GM12878 (cell line): ENCODE data around the gene YKT6. TPM values are rescaled to one million over a fixed set of nuclear protein-coding genes. Genes with fewer than 3 reads are reported as not detected.

Experiments used
- ATF2 ChIP-seq: IDR thresholded peaks from 2 replicates; pipeline ENCODE4 v1.6.1; 2012; ENCODE audit warnings: low read length, inconsistent platforms
- BHLHE40 ChIP-seq, 2 experiments: fragments of 450-650 bp in 1 of 2; IDR thresholded peaks; 2 replicates each; pipeline ENCODE4 v1.6.1; 2011 to 2017; ENCODE audit warnings: low read depth in 2 of 2, borderline replicate concordance in 1 of 2, improper control_type of control experiment in 1 of 2, low read length in 1 of 2, mild to moderate bottlenecking in 1 of 2
- BRCA1 ChIP-seq: IDR thresholded peaks from 2 replicates; pipeline ENCODE4 v1.6.1; 2011; ENCODE audit warnings: low read depth, low read length, improper control_type of control experiment
- CHD4 ChIP-seq: fragments of 200-600 bp; sonication (generic); IDR thresholded peaks from 2 replicates; pipeline ENCODE4 v1.6.1; 2016; ENCODE audit warnings: mild to moderate bottlenecking
- CREM ChIP-seq: IDR thresholded peaks from 2 replicates; pipeline ENCODE4 v1.6.1; 2014; ENCODE audit warnings: antibody characterized with exemption, low read depth
- EED ChIP-seq: sonication (generic); IDR thresholded peaks from 2 replicates; pipeline ENCODE4 v1.6.1; 2016; ENCODE audit warnings: antibody characterized with exemption, low read depth
- EGR1 ChIP-seq, 2 experiments: IDR thresholded peaks; 1 replicate in 1 of 2; 2 replicates in 1 of 2; pipeline ENCODE4 v1.6.1; 2011 to 2012; ENCODE audit warnings: low read depth in 2 of 2, low read length in 2 of 2, borderline replicate concordance in 1 of 2, mild to moderate bottlenecking in 1 of 2, moderate library complexity in 1 of 2
- ETV6 ChIP-seq, 2 experiments: fragments of 450-650 bp in 1 of 2; IDR thresholded peaks in 1 of 2; conservative IDR thresholded peaks in 1 of 2; 2 replicates each; pipeline ENCODE4 v1.6.1; 2014; ENCODE audit warnings: antibody characterized with exemption in 1 of 2, borderline replicate concordance in 1 of 2, low read depth in 1 of 2, mild to moderate bottlenecking in 1 of 2, moderate library complexity in 1 of 2
- FOXM1 ChIP-seq: IDR thresholded peaks from 2 replicates; pipeline ENCODE4 v1.6.1; 2012; ENCODE audit warnings: low read depth, mild to moderate bottlenecking, inconsistent platforms, low read length, moderate library complexity
- GATAD2B ChIP-seq: fragments of 450-650 bp; conservative IDR thresholded peaks from 2 replicates; pipeline ENCODE4 v1.6.1; 2017; ENCODE audit warnings: low read depth, mild to moderate bottlenecking, moderate library complexity
- HDGF ChIP-seq: fragments of 450-650 bp; IDR thresholded peaks from 2 replicates; pipeline ENCODE4 v1.6.1; 2016; ENCODE audit warnings: antibody characterized with exemption
- LARP7 ChIP-seq: fragments of 450-650 bp; IDR thresholded peaks from 2 replicates; pipeline ENCODE4 v1.6.1; 2017; ENCODE audit warnings: mild to moderate bottlenecking
- MEF2A ChIP-seq: IDR thresholded peaks from 2 replicates; pipeline ENCODE4 v1.6.1; 2011; ENCODE audit warnings: low read depth, mild to moderate bottlenecking, low read length, moderate library complexity; ENCODE audit not compliant: insufficient read depth
- NR2F1 ChIP-seq: fragments of 450-650 bp; conservative IDR thresholded peaks from 2 replicates; pipeline ENCODE4 v1.6.1; 2017; ENCODE audit warnings: mild to moderate bottlenecking
- POLR2A ChIP-seq: IDR thresholded peaks from 2 replicates; pipeline ENCODE4 v1.6.1; 2011; ENCODE audit warnings: low read depth, mild to moderate bottlenecking, low read length
- RBBP5 ChIP-seq: fragments of 200-600 bp; sonication (generic); conservative IDR thresholded peaks from 2 replicates; pipeline ENCODE4 v1.6.1; 2016
- SIN3A ChIP-seq: IDR thresholded peaks from 2 replicates; pipeline ENCODE4 v1.6.1; 2012; ENCODE audit warnings: low read depth, low read length, improper control_type of control experiment
- SREBF1 ChIP-seq: IDR thresholded peaks from 2 replicates; pipeline ENCODE4 v1.6.1; 2012; ENCODE audit warnings: mild to moderate bottlenecking, low read length
- TAF1 ChIP-seq: IDR thresholded peaks from 2 replicates; pipeline ENCODE4 v1.6.1; 2011; ENCODE audit warnings: mild to moderate bottlenecking, low read depth, low read length, borderline replicate concordance
- TBL1XR1 ChIP-seq: IDR thresholded peaks from 2 replicates; pipeline ENCODE4 v1.6.1; 2012; ENCODE audit warnings: low read depth, low read length, improper control_type of control experiment
- YY1 ChIP-seq: IDR thresholded peaks from 2 replicates; pipeline ENCODE4 v1.6.1; 2011; ENCODE audit warnings: low read depth, mild to moderate bottlenecking, low read length
- ZNF217 ChIP-seq: fragments of 450-650 bp; IDR thresholded peaks from 2 replicates; pipeline ENCODE4 v1.6.1; 2017; ENCODE audit warnings: antibody characterized with exemption, mild to moderate bottlenecking
- ZNF24 ChIP-seq: fragments of 450-650 bp; IDR thresholded peaks from 2 replicates; pipeline ENCODE4 v1.6.1; 2017; ENCODE audit warnings: antibody characterized with exemption, mild to moderate bottlenecking
- ZNF592 ChIP-seq: fragments of 450-650 bp; IDR thresholded peaks from 2 replicates; pipeline ENCODE4 v1.6.1; 2017; ENCODE audit warnings: mild to moderate bottlenecking, moderate library complexity
- ZZZ3 ChIP-seq: IDR thresholded peaks from 2 replicates; pipeline ENCODE4 v1.6.1; 2011; ENCODE audit warnings: low read depth; ENCODE audit not compliant: control insufficient read depth, insufficient read length
- polyA plus RNA-seq, 11 experiments: library from polyadenylated mRNA; depleted of rRNA in 4 of 11; unstranded in 6 of 11; stranded (reverse) in 5 of 11; fragments of >200 nt; fragmentation: Nextera tagmentation in 4 of 11; fragmentation: Illumina TruSeq in 1 of 11; extraction: Ambion mirVana in 4 of 11; extraction: Trizol in 1 of 11; gene quantifications; 1 replicate in 1 of 11; 2 replicates in 10 of 11; pipeline versions ENCODE4 v1.2.1 to v1.2.3, GENCODE V29; 2011 to 2016; ENCODE audit warnings: inconsistent platforms in 2 of 11, missing spikeins in 2 of 11, low read depth in 1 of 11
- total RNA-seq, 4 experiments: library from RNA; depleted of rRNA in 3 of 4; stranded (reverse); fragments of >200 nt in 3 of 4; fragmentation: Illumina TruSeq in 1 of 4; extraction: Trizol in 1 of 4; gene quantifications; 2 replicates each; pipeline versions ENCODE4 v1.2.1 to v1.2.3, GENCODE V29; 2013 to 2021
- TF ChIP-seq, protein P1 (sequence below): IDR thresholded peaks from 2 replicates; pipeline ENCODE4 v1.6.1; 2012; ENCODE audit warnings: low read depth, low read length, improper control_type of control experiment

The YKT6 gene
- total and polyA plus RNA-seq, 10 of the 15 experiments (the other 5 are each of a cell fraction or from before 2014, with no cell fraction given), result 1.7 to 95.2 (median 70.5) TPM

DNA sequence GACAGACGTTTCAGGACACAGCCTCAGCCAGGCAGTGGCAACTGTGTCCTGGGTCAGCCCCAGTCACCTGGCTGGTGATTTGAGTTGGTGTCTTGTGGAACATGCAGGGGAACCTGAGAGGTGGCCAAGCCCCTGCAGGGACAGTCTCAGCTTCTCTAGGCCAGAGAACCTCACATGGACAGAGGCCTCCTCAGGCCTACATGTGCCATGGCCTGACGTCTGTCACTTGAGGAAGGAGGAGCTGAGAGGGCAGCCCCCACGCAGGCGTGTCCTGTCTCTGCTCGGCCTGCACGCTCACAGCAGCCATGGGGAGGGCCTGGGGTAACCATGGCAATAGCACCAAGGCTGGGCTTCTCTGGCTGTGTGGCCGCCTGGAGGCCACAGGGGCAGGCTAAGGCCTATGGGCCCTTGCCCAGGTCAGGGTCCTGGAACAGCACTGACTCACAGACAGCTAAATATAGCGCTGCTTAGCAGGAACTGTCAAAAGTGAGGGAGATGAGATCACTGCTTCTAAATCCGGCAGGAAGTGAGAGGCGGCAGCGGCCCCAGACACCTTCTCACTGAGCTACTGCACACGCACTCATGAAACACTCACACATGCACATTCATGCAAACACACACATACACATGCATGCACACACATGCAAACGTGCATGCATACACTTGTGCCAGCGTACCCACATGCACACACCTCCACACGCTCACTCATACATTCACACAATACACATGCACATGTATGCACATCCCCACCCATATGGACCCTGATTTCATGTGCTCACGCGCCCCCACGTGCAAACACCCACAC is 57.0 kb downstream of the YKT6 start (continued):
- no peak; the same call in 1 of the 2 replicates for TF ChIP-seq ZNF592
- TF ChIP-seq EED, result peak; percentile 85
- TF ChIP-seq TBL1XR1, result no peak
- no peak for TF ChIP-seq BRCA1
- TF ChIP-seq EGR1 (IDR thresholded peaks at IDR 0.05; ENCODE audit: borderline replicate concordance in 1 of 2, low read depth in 2 of 2, low read length in 2 of 2), result peak in 1 of 2 experiments; percentile 43; a peak in 2 of 3 replicates
- TF ChIP-seq TAF1, result no peak
- TF ChIP-seq ETV6 (conservative IDR thresholded peaks at IDR 0.05 in 1 of 2, IDR thresholded peaks at IDR 0.05 in 1 of 2; ENCODE audit: borderline replicate concordance in 1 of 2, low read depth in 1 of 2), result peak in 1 of 2 experiments; percentile 91; a peak in 2 of 4 replicates
- TF ChIP-seq ZNF217, result no peak; the same call in 1 of the 2 replicates
- peak; percentile 94 for TF ChIP-seq HDGF
- peak; percentile 87; the same call in 1 of the 2 replicates for TF ChIP-seq CREM
- no peak for TF ChIP-seq RBBP5
- TF ChIP-seq ATF2, result peak; percentile 99
- peak; percentile 98 for TF ChIP-seq NR2F1
- TF ChIP-seq FOXM1, result peak; percentile 97
- TF ChIP-seq POLR2A, result peak; percentile 59; the same call in 1 of the 2 replicates
- TF ChIP-seq, protein P1, sequence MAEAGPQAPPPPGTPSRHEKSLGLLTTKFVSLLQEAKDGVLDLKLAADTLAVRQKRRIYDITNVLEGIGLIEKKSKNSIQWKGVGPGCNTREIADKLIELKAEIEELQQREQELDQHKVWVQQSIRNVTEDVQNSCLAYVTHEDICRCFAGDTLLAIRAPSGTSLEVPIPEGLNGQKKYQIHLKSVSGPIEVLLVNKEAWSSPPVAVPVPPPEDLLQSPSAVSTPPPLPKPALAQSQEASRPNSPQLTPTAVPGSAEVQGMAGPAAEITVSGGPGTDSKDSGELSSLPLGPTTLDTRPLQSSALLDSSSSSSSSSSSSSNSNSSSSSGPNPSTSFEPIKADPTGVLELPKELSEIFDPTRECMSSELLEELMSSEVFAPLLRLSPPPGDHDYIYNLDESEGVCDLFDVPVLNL, result no peak
- TF ChIP-seq SREBF1, result no peak
- TF ChIP-seq ZZZ3, result no peak
- peak; percentile 79 for TF ChIP-seq YY1
- TF ChIP-seq BHLHE40 (IDR thresholded peaks at IDR 0.05; ENCODE audit: borderline replicate concordance in 1 of 2, low read depth in 2 of 2, low read length in 1 of 2), result peak; percentile 95 to 99; a peak in 3 of 4 replicates
- TF ChIP-seq CHD4, result no peak
- TF ChIP-seq MEF2A, result peak; percentile 99
- TF ChIP-seq LARP7, result no peak; the same call in 1 of the 2 replicates
- TF ChIP-seq ZNF24, result no peak
- TF ChIP-seq GATAD2B, result peak; percentile 73; the same call in 1 of the 2 replicates
- peak; percentile 68; the same call in 1 of the 2 replicates for TF ChIP-seq SIN3A
